ENCODE results near the gene WDR91.

Gene WDR91

GRCh38 chr7:135158874-135159273, 52.5 kb downstream of the WDR91 start:
- peaks cover 17% of the 10 kb centered on the region for H3K4me1 ChIP-seq (ENCODE audit: insufficient read depth, low read length)
- no peak overlapping the region for H3K4me3 ChIP-seq (ENCODE audit: low read depth in 1 of 2, low read length in 2 of 2)
- H3K79me2 ChIP-seq (ENCODE audit: insufficient read depth, low read length): no peaks in the 10 kb centered on the region
- no peak for ATAC-seq (ENCODE audit: insufficient read depth, low read depth)
- H3K36me3 ChIP-seq (ENCODE audit: insufficient read depth, low read length): peaks cover 14% of the 10 kb centered on the region; the same call in 1 of the 2 replicates
- DNase-seq: no peak
- TF ChIP-seq EZH2 (IDR thresholded peaks at IDR 0.05; ENCODE audit: borderline replicate concordance, low read depth, low read length, severe bottlenecking) (no peak), CTCF (IDR thresholded peaks at IDR 0.05; ENCODE audit: borderline replicate concordance, extremely low read depth, low read length, poor library complexity, severe bottlenecking) (no peak)
- no peak overlapping the region for H3K4me2 ChIP-seq (ENCODE audit: insufficient read depth, low read length)
- H4K20me1 ChIP-seq (ENCODE audit: insufficient read depth, low read length): no peaks in the 10 kb centered on the region
- H3K27me3 ChIP-seq (ENCODE audit: insufficient read depth, low read length, poor library complexity): no peaks in the 10 kb centered on the region
- peaks cover 23% of the 10 kb centered on the region for H3K9me3 ChIP-seq (ENCODE audit: insufficient read depth, low read length, severe bottlenecking)
- no peak overlapping the region for H3K27ac ChIP-seq (ENCODE audit: low read length)
- H3K9ac ChIP-seq (ENCODE audit: low read depth, low read length): no peak overlapping the region
- H2AFZ ChIP-seq (ENCODE audit: low read depth, low read length): no peak overlapping the region

DNA sequence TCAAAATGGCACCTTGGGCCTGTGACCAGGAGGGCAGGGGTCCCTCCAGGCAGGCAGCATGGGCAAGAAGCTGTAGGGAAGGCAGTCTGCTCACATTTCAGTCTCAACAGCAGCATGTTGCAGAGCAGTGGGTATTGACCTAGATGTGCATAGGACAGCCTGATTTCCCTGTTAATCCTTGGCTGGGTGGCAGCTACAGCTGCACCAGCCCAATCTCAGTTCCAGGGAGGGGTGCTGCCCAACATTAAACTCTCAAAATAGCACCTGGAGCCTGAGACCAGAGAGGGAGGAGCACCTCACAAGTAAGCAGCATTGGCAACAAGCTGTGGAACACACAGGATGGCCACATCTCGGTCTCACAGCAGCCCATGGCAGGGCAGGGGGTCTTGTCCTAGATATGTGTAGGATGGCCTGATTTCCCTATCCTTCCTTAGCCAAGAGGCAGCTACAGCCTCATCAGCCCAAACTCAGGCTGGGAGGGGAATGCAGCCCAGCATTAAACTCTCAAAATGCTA, 53.1 kb downstream of the WDR91 start:
- H3K4me2 ChIP-seq (ENCODE audit: insufficient read depth, low read length): no peak overlapping the region
- TF ChIP-seq CTCF (IDR thresholded peaks at IDR 0.05; ENCODE audit: borderline replicate concordance, extremely low read depth, low read length, poor library complexity, severe bottlenecking): no peak
- TF ChIP-seq EZH2 (IDR thresholded peaks at IDR 0.05; ENCODE audit: borderline replicate concordance, low read depth, low read length, severe bottlenecking): no peak
- DNase-seq (no peak), ATAC-seq (ENCODE audit: insufficient read depth, low read depth) (no peak)
- no peak overlapping the region for H3K4me3 ChIP-seq (ENCODE audit: low read depth in 1 of 2, low read length in 2 of 2)
- H3K4me1 ChIP-seq (ENCODE audit: insufficient read depth, low read length): peaks cover 17% of the 10 kb centered on the region
- H3K9me3 ChIP-seq (ENCODE audit: insufficient read depth, low read length, severe bottlenecking): peaks cover 23% of the 10 kb centered on the region
- peaks cover 14% of the 10 kb centered on the region; the same call in 1 of the 2 replicates for H3K36me3 ChIP-seq (ENCODE audit: insufficient read depth, low read length)
- no peaks in the 10 kb centered on the region for H3K79me2 ChIP-seq (ENCODE audit: insufficient read depth, low read length)
- no peaks in the 10 kb centered on the region for H3K27me3 ChIP-seq (ENCODE audit: insufficient read depth, low read length, poor library complexity)
- no peak overlapping the region for H3K27ac ChIP-seq (ENCODE audit: low read length)
- H2AFZ ChIP-seq (ENCODE audit: low read depth, low read length): no peak overlapping the region
- H3K9ac ChIP-seq (ENCODE audit: low read depth, low read length): no peak overlapping the region
- H4K20me1 ChIP-seq (ENCODE audit: insufficient read depth, low read length): no peaks in the 10 kb centered on the region

- no peaks in the 10 kb centered on the region for H4K20me1 ChIP-seq (ENCODE audit: insufficient read depth, low read length)
- DNase-seq (no peak), ATAC-seq (ENCODE audit: insufficient read depth, low read depth) (no peak)
- H3K79me2 ChIP-seq (ENCODE audit: insufficient read depth, low read length): no peaks in the 10 kb centered on the region
- peaks cover 23% of the 10 kb centered on the region for H3K9me3 ChIP-seq (ENCODE audit: insufficient read depth, low read length, severe bottlenecking)
- no peak overlapping the region for H3K9ac ChIP-seq (ENCODE audit: low read depth, low read length)
- no peak overlapping the region for H3K27ac ChIP-seq (ENCODE audit: low read length)
- no peak overlapping the region for H3K4me2 ChIP-seq (ENCODE audit: insufficient read depth, low read length)
- no peak overlapping the region for H2AFZ ChIP-seq (ENCODE audit: low read depth, low read length)
- TF ChIP-seq CTCF (IDR thresholded peaks at IDR 0.05; ENCODE audit: borderline replicate concordance, extremely low read depth, low read length, poor library complexity, severe bottlenecking): no peak
- TF ChIP-seq EZH2 (IDR thresholded peaks at IDR 0.05; ENCODE audit: borderline replicate concordance, low read depth, low read length, severe bottlenecking): no peak
- H3K4me3 ChIP-seq (ENCODE audit: low read depth in 1 of 2, low read length in 2 of 2): no peak overlapping the region
- peaks cover 13% of the 10 kb centered on the region for H3K4me1 ChIP-seq (ENCODE audit: insufficient read depth, low read length)
- peaks cover 11% of the 10 kb centered on the region; the same call in 1 of the 2 replicates for H3K36me3 ChIP-seq (ENCODE audit: insufficient read depth, low read length)
- H3K27me3 ChIP-seq (ENCODE audit: insufficient read depth, low read length, poor library complexity): no peaks in the 10 kb centered on the region
Measured at GRCh38 chr7:135156290-135156689, 55.0 kb downstream of the WDR91 start.
